Mucosa of stomach (tissue), 1 donor: ENCODE measurements around the gene MSGN1.

ENCODE experiments used
- H3K27me3 ChIP-seq: one replicate; pipeline ENCODE4 v1.7.0; 2013; ENCODE audit warnings: mild to moderate bottlenecking, low read length; ENCODE audit not compliant: control insufficient read depth, insufficient read depth
- H3K36me3 ChIP-seq: one replicate; pipeline ENCODE4 v1.7.0; 2013; ENCODE audit warnings: low read length; ENCODE audit not compliant: control insufficient read depth, insufficient read depth
- H3K4me1 ChIP-seq: one replicate; pipeline ENCODE4 v1.7.0; 2013; ENCODE audit warnings: mild to moderate bottlenecking, low read length; ENCODE audit not compliant: control insufficient read depth, insufficient read depth
- H3K4me3 ChIP-seq: one replicate; pipeline ENCODE4 v1.7.0; 2013; ENCODE audit warnings: low read length
- H3K9ac ChIP-seq: one replicate; pipeline ENCODE4 v1.7.0; 2013; ENCODE audit warnings: mild to moderate bottlenecking, low read length, moderate library complexity
- H3K9me3 ChIP-seq: one replicate; pipeline ENCODE4 v1.7.0; 2013; ENCODE audit warnings: mild to moderate bottlenecking, low read length, moderate library complexity; ENCODE audit not compliant: control insufficient read depth
- donor health status: Pancreatic carcinoma.

Gene MSGN1

GRCh38 chr2:17858064-17858463 is 41.8 kb downstream of the MSGN1 start:
- Histone ChIP-seq H3K4me3 (no peak overlapping the region), H3K9me3 (no peaks in the 10 kb centered on the region), H3K36me3 (no peaks in the 10 kb centered on the region), H3K27me3 (no peaks in the 10 kb centered on the region), H3K9ac (no peak overlapping the region), H3K4me1 (no peaks in the 10 kb centered on the region)

- Histone ChIP-seq H3K4me1 (no peaks in the 10 kb centered on the region), H3K27me3 (no peaks in the 10 kb centered on the region), H3K9me3 (no peaks in the 10 kb centered on the region), H3K9ac (no peak overlapping the region), H3K36me3 (no peaks in the 10 kb centered on the region), H3K4me3 (no peak overlapping the region)
Measured at GRCh38 chr2:17863539-17863938, 47.3 kb downstream of the MSGN1 start.

- no peak overlapping the region for H3K4me3 ChIP-seq
- no peak overlapping the region for H3K9ac ChIP-seq
- no peaks in the 10 kb centered on the region for H3K9me3 ChIP-seq
- no peaks in the 10 kb centered on the region for H3K4me1 ChIP-seq
- no peaks in the 10 kb centered on the region for H3K36me3 ChIP-seq
- H3K27me3 ChIP-seq = no peaks in the 10 kb centered on the region
Measured at GRCh38 chr2:17864676-17865075, 48.4 kb downstream of the MSGN1 start.

- H3K27me3 ChIP-seq = no peaks in the 10 kb centered on the region
- H3K4me3 ChIP-seq = no peak overlapping the region
- no peak overlapping the region for H3K9ac ChIP-seq
- H3K9me3 ChIP-seq = no peaks in the 10 kb centered on the region
- no peaks in the 10 kb centered on the region for H3K36me3 ChIP-seq
- H3K4me1 ChIP-seq = no peaks in the 10 kb centered on the region
Measured at GRCh38 chr2:17867133-17867532, 50.9 kb downstream of the MSGN1 start.
